Activated CD4-positive, CD25-positive, alpha-beta regulatory T cell treated with anti-CD3 and anti-CD28 coated beads, Interleukin-2, amount 50 U/mL, for 72 hours (primary cell): ENCODE data around the gene UBE2E2.

ENCODE experiments used
- DNase-seq: peaks from one replicate; pipeline ENCODE4 v3.0.0; 2021

UBE2E2 gene

DNA sequence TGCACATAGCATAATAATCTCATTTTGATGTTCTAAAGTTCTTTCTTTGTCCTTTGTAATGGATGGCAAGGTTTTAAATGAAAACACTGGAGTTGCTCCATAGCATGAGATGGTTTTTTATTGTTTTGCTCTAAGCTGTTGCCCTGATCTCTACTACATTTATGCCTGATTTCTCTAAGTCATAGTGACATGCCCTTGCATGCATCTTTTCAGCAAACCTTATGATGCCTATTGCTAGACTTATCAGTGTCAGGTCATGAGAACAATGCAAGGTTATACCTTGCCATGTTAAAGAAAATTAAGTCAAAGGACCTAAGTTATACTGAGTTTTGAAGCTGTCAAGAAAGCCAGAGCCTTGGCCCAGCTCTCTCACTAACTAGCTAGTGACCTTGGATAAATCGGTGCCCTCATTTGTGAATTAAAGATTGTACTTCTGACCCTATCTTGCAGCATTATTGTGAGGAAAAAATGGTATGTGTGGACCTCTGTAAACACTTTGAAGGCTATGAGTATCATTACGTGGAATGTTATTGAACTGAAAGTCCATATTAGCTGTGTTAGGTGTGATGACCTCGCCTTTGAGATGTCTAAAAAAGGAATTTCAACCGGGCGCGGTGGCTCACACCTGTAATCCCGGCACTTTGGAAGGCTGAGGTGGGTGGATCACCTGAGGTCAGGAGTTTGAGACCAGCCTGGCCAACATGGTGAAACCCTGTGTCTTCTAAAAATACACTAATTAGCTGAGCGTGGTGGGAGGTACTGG is 346.2 kb downstream of the UBE2E2 start:
- no peak for DNase-seq

DNA sequence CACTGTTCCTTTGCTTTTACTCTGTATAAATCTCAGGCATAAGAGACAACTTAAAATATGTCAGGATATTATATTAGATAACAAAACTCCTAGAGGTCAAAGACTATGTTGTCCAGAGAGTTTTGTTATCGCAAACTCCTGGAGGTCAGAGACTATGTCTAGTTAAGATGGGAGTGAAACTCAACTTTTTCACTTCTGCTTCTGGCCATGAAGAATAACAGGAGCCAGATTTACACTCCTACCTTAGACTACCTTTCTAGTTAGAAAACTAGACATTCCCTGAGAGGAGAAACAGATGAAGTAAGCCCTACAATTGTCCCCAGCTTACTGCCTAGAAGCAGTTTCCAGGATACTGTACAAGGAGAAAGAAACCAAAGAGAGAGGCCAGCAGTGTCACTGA is 347.3 kb downstream of the UBE2E2 start:
- DNase-seq: no peak

DNA sequence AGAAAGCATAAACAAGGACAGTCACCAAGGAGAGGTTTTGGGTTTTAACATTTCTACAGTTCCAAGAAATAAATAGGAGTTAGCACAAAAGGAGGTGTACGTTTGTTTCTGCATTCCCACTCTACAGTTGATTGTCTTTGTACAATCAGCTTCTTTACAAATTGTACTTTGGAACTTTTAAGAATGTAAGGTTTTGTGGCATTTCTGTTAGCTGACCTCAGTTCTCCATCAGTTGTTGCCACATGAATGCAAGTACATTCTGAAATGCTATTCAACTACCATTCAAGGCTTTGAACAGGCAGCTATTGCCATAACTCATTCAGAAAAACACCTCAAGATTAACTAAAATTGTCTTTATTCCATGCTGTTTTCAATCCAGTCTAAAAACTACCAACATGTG is 349.4 kb downstream of the UBE2E2 start:
- no peak for DNase-seq

DNA sequence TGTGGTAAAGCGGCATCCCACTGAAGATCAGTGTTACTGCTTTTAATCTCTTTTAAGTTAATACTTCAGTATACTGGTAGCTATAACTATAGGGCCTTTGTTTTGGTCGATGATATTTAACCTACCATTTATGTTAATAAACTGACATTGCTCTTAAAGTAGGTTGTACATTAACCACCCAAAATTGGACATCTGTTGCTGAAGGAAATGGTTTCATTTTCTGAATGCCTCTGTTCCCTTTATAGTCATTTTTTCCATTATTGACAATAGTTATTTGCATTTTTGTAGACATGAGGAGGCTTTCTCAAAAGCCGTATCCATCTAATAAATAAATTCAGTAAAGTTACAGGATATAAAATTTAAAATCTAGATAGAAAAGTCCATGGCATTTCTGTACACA is 350.2 kb downstream of the UBE2E2 start:
- DNase-seq: no peak

DNA sequence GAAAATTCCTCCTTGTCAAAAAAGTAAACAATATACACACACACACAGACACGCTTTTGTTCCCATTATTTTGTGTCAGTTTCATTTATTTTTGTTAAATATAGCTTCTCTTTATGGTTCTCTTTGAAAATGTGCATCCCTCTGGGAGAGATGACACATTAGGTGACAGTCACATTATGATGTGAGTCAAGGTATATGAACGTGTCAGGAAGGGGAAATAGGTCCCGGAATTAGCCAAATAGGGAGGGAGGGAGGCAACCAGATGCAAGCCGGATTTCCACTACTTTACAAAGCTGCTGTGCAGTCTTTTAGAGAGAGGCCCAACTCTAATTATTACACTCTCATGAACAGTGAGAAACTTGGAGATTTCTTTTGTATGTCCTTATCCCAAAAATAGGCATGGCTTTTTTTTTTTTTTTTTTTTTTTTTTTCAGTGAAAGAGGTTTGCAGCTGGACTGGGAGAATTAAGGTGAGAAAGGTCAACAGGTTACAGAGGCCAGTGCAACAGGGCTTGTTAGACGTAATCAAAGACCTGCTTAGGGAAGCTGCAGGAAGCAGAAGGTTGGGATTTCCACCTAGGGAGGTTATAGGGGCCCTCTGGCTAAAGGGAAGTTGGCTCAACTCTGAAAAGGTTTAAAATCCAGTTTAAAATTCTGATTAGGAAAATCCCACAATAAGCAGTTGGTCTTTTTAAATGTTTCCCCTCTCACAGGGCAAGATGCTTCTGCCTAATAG is 362.1 kb downstream of the UBE2E2 start:
- DNase-seq: no peak

DNA sequence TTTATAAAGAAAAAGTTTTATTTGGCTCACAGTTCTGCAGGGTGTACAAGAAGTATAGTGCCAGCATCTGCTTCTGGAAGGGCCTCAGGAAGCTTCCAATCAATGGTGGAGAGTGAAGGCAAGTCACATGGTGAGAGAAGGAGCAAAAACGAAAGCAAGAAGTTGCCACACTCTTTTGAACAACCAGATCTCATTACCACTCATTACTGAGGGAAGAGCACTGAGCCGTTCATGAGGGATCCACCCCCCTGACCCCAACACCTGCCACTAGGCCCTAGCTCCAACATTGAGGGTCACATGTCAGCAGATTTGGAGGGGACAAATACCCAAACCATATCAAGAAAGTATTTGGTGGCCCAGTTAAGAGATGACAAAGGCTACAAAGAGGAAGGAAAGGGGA is 363.4 kb downstream of the UBE2E2 start:
- DNase-seq: no peak

DNA sequence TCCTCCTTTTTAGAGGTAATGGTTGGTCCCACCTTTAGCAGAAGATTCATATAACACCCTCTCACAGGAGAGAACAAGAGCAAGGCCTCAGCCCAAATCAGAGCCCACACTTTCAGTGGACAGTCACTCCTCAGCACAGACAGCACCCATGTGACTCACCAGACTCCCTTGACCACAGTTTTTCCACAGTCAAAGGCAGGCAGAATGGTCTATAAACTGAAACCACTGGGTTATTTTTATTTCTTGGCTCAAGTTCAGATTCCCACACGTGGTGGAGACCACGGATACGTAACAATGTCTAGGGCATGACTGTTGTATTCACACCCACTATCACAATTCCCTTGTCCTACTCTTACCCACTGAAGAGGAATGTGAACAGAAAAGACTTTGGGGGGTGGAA is 364.8 kb downstream of the UBE2E2 start:
- DNase-seq: no peak

DNA sequence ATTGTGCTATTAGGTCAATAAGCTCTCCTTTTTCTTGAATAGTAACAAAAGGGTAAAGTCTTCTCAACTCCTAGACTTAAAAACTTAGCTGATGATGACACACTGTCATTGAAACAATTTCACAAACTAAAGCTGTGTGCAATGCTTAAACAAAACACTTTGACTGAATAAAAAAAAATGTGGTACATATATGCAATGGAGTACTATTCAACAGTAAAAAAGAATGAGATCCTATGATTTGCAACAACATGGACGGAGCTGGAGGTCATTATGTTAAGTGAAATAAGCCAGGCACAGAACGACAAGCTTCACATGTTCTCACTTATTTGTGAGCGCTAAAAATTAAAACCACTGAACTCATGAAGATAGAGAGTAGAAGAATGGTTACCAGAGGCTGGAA is 370.7 kb downstream of the UBE2E2 start:
- DNase-seq: no peak

DNA sequence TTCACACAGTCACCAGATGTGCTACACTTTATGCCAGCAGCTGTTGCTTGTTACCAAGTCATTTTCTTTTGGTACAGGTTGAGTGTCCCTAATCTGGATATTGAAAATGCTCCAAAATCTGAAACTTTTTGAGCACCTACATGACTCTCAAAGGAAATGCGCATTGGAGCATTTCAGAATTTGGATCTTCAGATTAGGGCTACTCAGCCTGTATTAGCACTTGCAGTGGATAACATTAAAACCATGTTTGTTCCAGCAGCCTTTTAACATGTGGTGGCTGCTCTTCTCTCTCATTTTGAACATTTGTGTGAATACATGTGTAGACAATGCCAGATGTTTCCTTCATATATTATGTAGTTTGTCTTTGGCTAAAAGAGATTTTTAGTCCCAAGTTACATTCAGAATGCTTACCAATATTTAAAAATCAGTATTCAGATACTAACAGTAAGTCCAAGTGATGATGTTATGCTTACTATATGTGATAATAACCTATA is 371.7 kb downstream of the UBE2E2 start:
- DNase-seq: no peak

DNA sequence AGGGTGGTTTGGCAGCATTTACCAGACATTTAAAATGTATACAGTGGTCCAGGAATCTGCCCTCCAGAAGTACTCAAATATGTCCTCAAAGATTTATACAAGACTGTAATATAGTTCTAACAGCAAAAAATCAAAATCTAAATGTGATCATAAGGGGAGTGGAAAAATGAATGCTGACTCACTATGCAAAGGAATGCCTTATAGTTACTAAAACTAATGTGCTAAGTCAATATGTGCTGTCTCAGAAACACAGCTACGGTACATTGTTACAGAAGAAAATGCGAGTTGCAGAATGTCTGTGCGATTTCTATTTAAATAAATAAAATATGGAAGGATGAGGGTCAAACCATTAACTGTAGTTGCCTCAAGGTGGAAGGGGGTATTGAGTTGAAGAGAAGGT is 372.6 kb downstream of the UBE2E2 start:
- no peak for DNase-seq

DNA sequence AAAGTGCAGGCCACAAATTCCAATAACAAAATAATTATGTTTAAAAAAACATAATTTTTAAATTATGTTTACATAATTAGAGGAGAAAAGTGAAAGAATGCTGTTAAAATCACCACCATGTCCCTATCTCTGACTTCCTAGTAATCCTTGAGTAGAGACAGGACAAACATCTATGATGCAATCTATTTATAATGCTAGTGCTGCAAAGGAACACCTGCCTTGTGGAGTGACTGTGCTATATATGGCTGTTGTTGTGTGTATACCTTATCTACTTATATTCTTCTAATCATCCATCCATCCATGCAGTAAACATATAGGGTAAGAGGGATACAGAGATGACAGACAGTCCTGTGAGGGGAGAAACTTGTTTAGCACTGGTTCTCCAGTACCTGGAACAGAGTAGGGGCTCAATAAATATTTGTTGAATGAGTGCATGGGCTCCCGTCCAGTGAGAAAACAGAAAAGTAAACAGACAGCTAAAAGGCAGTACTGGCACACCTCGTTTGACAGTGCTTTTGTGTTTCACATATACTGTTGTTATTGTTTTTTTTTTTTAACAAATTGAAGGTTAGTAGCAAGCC is 373.3 kb downstream of the UBE2E2 start:
- no peak for DNase-seq

DNA sequence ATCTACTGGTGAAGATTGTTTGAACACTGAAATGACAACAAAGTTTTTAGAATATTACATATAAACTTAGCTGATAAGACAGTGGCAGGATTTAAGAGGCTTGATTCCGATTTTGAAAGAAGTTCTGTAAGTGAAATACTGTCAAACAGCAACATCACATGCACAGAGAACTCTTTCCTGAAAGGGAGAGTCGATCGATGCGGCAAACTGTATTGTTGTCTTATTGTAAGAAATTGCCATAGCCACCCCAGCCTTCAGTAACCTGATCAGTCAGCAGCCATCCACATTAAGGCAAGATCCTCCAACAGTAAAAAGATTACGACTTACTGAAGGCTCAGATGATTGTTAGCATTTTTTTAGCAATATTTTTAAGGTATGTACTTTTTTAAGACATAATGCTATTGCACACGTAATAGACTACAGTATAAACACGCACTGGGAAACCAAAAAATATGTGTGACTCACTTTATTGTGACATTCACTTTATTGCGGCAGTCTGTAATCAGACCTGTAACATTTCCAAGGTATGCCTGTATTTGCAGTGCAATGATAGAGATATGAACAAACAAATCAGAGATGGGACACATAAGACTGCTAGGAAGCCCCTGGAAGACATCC is 377.1 kb downstream of the UBE2E2 start:
- DNase-seq: no peak

DNA sequence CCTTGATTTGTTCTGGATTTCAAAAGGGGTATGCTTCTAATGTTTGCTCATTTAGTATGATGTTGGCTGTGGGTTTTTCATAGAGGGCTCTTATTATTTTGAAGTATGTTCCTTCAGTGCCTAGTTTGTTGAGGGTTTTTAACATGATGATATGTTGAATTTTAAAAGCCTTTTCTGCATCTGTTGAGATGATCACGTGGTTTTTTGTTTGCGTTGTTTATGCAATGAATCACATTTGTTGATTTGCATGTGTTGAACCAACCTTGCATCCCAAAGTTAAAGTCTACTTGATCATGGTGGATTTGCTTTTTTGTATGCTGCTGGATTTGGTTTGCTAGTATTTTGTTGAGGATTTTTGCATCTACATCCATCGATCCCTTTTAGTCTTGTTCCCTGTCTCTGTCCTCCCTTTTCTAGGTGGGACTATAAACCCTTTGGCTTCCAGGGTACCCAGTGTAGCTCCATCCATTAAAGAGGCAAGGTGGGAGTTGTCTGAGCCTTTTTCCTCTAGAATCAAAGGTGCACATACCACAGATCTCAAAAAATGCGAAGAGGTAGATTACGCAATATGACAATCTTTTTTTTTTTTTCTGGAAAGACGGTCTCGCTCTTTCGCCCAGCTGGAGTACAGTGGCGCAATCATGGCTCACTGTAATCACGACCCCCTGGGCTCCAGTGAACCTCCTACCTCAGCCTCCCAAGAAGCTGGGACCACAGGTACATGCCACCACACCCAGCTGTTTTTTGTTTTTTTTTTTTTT is 381.0 kb downstream of the UBE2E2 start:
- DNase-seq: no peak

DNA sequence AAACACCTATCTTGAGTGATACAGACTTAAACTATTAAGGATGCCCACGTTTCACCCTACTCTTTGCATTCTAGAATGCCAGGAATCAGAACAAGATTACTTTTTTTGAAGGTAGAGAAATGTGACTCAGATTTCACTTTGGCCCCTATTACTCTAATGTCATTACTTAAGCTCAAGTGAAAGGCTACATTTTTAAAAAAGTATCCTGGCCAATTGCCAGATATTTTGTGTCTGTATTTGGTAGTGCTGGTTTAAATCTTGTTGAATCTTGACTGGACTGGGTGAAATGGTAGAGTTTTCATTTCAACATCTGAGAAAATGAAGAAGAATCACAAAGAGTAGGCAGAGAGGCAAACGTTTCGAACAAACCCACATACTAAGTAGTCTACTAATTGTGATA is 384.4 kb downstream of the UBE2E2 start:
- DNase-seq: no peak

DNA sequence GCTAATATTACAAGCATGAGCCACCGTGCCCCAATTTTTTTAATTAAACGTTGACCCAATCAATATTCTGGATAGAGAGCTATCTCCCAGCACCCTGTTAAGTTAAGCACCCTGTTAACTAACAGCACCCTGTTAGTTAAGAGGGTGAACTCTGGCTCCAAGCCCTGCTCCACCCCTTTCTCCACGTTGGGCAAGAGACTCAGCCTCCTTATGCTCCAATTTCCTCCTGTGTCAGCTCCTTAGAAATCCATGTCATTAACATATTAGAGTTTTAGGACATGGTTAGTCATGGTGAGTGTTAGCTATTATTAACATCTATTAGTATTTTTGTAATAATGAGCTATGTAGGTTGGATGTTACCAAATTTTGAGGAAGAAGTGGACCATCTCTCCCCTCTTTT is 385.4 kb downstream of the UBE2E2 start:
- DNase-seq: no peak

DNA sequence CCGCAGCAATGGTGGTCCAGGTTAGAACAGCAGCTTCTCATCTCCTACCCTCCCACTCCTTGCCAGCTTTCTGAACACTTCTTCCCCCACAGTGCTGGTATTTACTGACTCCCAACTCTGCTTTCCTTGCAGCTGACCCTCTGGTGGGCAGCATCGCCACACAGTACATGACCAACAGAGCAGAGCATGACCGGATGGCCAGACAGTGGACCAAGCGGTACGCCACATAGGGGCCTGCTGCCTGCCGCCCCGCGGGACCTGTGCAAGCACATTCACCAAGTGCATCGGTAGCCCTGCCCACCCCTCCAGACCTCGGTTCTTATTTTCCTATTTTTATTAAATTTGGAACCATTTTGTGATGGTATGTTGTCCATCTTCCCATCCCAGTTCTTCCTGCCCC is 386.5 kb downstream of the UBE2E2 start:
- DNase-seq: no peak

DNA sequence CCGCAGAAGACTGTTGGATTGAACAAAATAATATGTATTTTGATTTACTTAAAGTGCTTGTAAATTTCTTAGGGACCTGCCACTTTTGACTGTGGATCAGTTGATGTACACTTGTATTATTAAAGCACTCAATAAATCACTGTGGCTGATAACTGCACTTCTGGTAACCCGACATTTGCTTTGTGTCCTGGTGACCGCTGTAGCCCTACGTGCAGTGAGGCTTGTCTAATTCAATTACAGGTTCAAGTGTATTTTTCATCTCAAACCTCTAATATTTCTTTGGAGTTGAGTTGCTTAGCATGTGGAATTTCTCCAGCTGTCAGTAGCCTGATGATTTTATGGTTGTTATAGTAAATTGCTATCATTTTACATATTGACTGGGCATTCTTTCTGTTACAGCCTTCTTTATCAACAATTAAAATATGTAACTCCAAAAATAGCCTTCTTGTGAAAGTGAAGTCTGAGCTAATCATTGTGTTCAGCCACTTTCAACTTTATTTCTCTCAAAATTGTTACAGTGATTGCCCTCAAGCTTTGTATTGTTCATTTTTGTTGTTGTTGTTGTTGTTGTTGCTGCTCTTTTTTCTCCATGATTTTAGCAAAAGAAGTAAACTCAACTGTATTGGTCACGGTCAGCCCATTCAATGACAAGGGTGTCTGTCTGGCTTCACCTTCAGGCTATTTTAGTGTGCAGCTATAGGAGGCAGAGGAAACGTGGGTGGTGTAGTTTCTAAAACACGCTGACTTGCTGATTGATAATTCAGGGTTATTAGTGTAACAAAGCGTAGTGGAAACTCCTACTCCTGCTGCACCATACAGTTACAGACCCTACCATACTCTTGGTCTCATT is 387.5 kb downstream of the UBE2E2 start:
- DNase-seq: no peak

DNA sequence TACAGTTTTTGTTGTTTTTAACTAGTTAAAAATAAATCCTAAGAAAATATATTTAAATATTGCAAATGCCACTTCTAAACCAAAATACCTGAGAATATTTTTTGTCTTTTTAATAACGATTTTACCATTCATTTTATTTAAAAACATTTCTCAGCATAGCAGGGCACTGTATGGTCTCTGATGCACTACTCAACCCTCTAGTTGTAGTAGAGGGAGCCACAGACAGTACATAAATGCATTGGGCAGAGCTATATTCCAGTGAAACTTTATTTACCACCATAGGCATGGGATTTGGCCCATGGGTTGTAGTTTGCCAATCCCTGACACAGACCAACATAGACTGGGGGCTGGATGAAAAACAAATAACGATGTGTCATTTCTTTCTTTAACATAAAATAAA is 388.2 kb downstream of the UBE2E2 start:
- DNase-seq: no peak

DNA sequence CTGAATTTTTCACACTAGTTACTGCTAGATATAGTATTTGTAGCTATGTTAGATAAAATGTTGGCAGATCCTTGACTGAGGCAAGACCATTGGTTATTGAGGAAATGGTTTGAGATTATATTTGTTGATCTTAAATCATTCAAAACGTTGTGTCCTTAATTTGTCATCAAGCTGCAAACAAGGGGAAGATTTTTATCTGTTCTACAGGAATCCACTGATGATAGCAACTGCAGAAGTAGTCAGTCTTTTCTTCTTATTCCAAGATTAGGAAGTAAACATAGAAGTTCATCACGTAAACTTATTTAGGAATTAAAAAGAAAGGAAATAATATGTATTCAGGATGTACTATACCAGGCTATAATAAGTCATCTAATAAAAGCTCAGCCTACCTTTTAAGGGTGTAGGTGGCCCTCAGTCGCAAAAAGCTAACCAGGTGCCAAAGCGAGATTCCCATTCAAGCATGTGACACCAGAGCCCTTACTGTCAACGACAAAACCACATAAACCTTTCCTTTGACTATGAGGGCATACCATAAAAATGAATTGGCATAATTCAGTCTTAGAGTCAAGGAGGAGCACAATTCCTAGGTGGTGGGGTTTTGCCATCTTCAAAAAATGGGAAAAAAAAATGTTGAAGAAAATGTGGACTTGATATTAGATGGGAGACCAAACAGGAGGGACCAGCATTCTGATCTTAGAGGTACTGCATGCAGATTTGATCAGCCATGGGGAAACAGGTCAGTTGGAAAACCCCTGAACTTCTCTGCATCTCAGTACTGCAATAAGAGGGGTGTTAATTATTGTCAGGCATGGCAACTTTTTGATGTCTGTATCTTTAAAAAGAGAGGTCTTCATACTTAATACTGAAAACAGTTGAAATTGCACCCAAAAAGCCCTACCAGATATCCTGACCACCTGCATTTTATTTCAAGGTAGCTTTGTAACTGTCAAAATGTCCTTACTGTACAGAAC is 390.1 kb downstream of the UBE2E2 start:
- no peak for DNase-seq

DNA sequence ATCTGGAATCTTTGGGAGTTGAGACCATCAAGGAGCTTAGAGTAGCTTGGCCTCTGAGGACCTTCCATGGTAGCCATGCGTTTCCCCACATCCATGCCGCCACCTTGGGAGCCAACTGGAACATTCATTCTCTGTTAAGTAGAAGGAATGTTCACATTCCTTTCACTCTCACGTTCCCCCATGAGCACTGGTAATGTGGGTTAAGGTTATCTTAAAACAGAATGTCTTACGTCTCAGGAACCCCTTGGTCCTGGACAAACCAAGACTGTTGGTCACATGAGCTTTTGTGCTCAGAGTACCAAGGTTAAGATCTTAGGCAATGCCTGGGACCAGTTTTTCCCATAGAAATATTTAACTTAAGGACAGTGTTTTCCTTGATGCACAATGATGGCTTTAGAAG is 390.9 kb downstream of the UBE2E2 start:
- no peak for DNase-seq
